ENCODE data around the gene RTL1. TPM values are rescaled to one million over a fixed set of nuclear protein-coding genes. Genes with fewer than 3 reads are reported as not detected.

The RTL1 gene
- total and polyA plus RNA-seq, 5 donors from 2014 or later, result not detected

DNA sequence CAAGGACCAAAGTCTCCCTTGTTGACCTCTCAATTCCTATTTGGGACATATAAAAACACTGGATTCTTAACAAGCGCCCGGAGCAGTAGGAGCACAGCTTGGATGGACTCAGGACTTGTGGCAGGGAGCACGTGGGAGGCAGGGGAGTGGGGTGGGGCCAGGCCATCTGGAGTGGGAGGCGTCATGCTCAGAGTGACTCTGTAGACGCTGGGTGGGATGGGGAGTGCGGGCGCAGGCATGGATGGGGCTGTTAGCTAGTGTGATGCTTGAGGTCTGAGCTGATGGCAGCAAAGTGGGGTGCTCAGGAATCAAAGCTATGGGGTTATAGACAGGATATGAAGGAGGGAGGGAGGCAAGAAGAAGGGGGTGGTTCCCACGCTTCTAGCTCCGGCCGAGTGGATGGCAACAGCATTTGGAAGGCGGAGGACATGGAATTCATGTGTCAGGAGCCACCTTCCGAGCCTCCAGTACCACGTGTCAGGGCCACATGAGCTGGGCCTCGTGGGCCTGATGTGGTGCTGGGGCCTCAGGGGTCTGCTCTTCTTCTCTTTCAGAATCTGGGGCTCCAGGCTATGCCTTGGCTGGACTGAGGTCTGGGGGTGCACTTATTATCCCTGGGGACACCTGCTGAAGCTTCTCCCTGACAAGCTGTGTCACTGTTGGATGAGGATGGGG, 51.4 kb downstream of the RTL1 start:
- peaks cover 5% of the 10 kb centered on the region for H3K4me1 ChIP-seq (ENCODE audit: control insufficient read depth, insufficient read depth, low read length, poor library complexity, severe bottlenecking)
- H3K36me3 Mint-ChIP-seq, result no peaks in the 10 kb centered on the region
- H3K9me3 ChIP-seq (ENCODE audit: control insufficient read depth in 2 of 2, low read length in 2 of 2), result no peaks in the 10 kb centered on the region
- ATAC-seq (ENCODE audit: low read depth in 2 of 2) (no peak), DNase-seq (no peak)
- H3K36me3 ChIP-seq (ENCODE audit: control insufficient read depth, insufficient read depth, low read length), result no peaks in the 10 kb centered on the region
- H3K4me3 Mint-ChIP-seq, result no peak overlapping the region
- H3K27ac ChIP-seq (ENCODE audit: insufficient read depth, low read length, poor library complexity, severe bottlenecking), result no peak overlapping the region
- no peaks in the 10 kb centered on the region for H3K27me3 ChIP-seq (ENCODE audit: control insufficient read depth, insufficient read depth, low read length)
- H3K27ac Mint-ChIP-seq, result no peak overlapping the region
- H3K4me3 ChIP-seq (ENCODE audit: low read depth, low read length), result no peak overlapping the region
- H3K27me3 Mint-ChIP-seq, result peaks cover 5% of the 10 kb centered on the region
- H3K9me3 Mint-ChIP-seq, result no peaks in the 10 kb centered on the region
- H3K4me1 Mint-ChIP-seq, result peaks cover 0 to 2% (median 0%) of the 10 kb centered on the region in 4 donors

DNA sequence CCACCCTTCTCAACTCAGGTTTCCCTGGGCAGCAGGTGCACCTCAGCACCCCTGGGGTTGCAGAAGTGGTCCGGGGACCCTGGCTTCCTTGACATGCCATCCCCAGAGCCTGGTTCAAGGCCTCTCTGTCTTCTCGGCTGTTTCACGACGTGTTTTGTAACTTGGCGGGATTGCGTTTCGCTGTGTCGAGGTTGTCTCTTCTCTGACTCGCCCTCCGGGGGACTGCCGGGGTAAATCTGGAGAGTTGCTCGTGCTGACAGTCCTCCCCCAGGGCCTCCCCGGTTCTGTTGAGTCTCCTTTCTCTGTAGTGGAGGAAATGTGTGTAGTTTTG, 52.0 kb downstream of the RTL1 start:
- DNase-seq (no peak), ATAC-seq (ENCODE audit: low read depth in 2 of 2) (no peak)
- no peak overlapping the region for H3K4me3 ChIP-seq (ENCODE audit: low read depth, low read length)
- H3K9me3 Mint-ChIP-seq, result no peaks in the 10 kb centered on the region
- peaks cover 5% of the 10 kb centered on the region for H3K4me1 ChIP-seq (ENCODE audit: control insufficient read depth, insufficient read depth, low read length, poor library complexity, severe bottlenecking)
- H3K27me3 ChIP-seq (ENCODE audit: control insufficient read depth, insufficient read depth, low read length), result no peaks in the 10 kb centered on the region
- H3K9me3 ChIP-seq (ENCODE audit: control insufficient read depth in 2 of 2, low read length in 2 of 2), result no peaks in the 10 kb centered on the region
- H3K27me3 Mint-ChIP-seq, result peaks cover 5% of the 10 kb centered on the region
- no peak overlapping the region for H3K4me3 Mint-ChIP-seq
- H3K27ac Mint-ChIP-seq, result no peak overlapping the region
- no peaks in the 10 kb centered on the region for H3K36me3 Mint-ChIP-seq
- no peak overlapping the region for H3K27ac ChIP-seq (ENCODE audit: insufficient read depth, low read length, poor library complexity, severe bottlenecking)
- H3K4me1 Mint-ChIP-seq, result peaks cover 0 to 2% (median 0%) of the 10 kb centered on the region in 4 donors
- no peaks in the 10 kb centered on the region for H3K36me3 ChIP-seq (ENCODE audit: control insufficient read depth, insufficient read depth, low read length)

- Histone ChIP-seq H3K4me1 (ENCODE audit: control insufficient read depth, insufficient read depth, low read length, poor library complexity, severe bottlenecking) (peaks cover 5% of the 10 kb centered on the region), H3K27me3 (ENCODE audit: control insufficient read depth, insufficient read depth, low read length) (no peaks in the 10 kb centered on the region), H3K9me3 (ENCODE audit: control insufficient read depth in 2 of 2, low read length in 2 of 2) (no peaks in the 10 kb centered on the region), H3K36me3 (ENCODE audit: control insufficient read depth, insufficient read depth, low read length) (no peaks in the 10 kb centered on the region), H3K27ac (ENCODE audit: insufficient read depth, low read length, poor library complexity, severe bottlenecking) (no peak overlapping the region), H3K4me3 (ENCODE audit: low read depth, low read length) (no peak overlapping the region)
- H3K4me1 Mint-ChIP-seq, result peaks cover 0 to 2% (median 0%) of the 10 kb centered on the region in 4 donors
- no peak overlapping the region for H3K4me3 Mint-ChIP-seq
- H3K36me3 Mint-ChIP-seq, result no peaks in the 10 kb centered on the region
- peak; percentile 57 to 67 for ATAC-seq (ENCODE audit: low read depth in 2 of 2)
- no peaks in the 10 kb centered on the region for H3K9me3 Mint-ChIP-seq
- H3K27me3 Mint-ChIP-seq, result peaks cover 2% of the 10 kb centered on the region
- no peak overlapping the region for H3K27ac Mint-ChIP-seq
- DNase-seq, result peak; percentile 57 to 65 (median 59)
Observed at GRCh38 chr14:100850841-100851585, 52.5 kb downstream of the RTL1 start.

DNA sequence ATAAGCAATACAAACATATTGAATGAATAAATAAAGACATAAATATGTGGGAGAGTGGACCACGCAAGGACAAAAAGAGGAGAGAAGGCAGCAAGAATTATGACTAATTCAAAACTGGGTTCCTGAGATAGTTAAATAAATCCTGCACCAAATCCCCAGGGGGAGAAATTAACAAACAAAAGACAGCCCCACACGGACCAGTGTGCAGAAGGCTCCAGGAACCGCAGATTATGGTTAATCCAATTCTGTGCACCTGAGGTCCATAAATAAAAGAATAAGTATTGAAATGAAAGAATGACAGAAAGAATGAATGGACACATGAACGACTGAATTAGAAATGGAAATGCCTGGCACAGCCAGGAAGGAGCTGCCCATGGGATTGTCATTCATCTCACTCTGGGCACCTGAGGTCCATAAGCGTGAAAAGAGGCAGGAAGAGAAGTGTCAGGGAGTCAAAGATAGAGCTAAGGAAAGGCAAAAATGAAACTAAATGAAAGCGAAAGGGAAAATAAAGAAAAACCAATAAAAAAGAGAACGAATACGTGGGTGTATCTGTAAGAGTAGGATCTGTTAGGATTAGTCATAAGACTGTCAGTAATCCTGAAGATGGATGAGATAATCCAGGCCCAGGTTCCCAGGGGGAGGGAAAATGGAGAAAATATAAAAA, 54.3 kb downstream of the RTL1 start:
- H3K4me3 ChIP-seq (ENCODE audit: low read depth, low read length), result peak overlapping the region; percentile 68
- Mint-ChIP-seq H3K4me3 (no peak overlapping the region), H3K27ac (no peak overlapping the region), H3K9me3 (no peaks in the 10 kb centered on the region), H3K27me3 (no peaks in the 10 kb centered on the region), H3K36me3 (no peaks in the 10 kb centered on the region), H3K4me1 (peaks cover 0 to 2% (median 0%) of the 10 kb centered on the region in 4 donors)
- H3K36me3 ChIP-seq (ENCODE audit: control insufficient read depth, insufficient read depth, low read length), result no peaks in the 10 kb centered on the region
- peaks cover 5% of the 10 kb centered on the region for H3K4me1 ChIP-seq (ENCODE audit: control insufficient read depth, insufficient read depth, low read length, poor library complexity, severe bottlenecking)
- H3K27me3 ChIP-seq (ENCODE audit: control insufficient read depth, insufficient read depth, low read length), result no peaks in the 10 kb centered on the region
- H3K27ac ChIP-seq (ENCODE audit: insufficient read depth, low read length, poor library complexity, severe bottlenecking), result no peak overlapping the region
- no peak for ATAC-seq (ENCODE audit: low read depth in 2 of 2)
- peak in 1 of 3 donors; percentile 39 for DNase-seq
- no peaks in the 10 kb centered on the region for H3K9me3 ChIP-seq (ENCODE audit: control insufficient read depth in 2 of 2, low read length in 2 of 2)

DNA sequence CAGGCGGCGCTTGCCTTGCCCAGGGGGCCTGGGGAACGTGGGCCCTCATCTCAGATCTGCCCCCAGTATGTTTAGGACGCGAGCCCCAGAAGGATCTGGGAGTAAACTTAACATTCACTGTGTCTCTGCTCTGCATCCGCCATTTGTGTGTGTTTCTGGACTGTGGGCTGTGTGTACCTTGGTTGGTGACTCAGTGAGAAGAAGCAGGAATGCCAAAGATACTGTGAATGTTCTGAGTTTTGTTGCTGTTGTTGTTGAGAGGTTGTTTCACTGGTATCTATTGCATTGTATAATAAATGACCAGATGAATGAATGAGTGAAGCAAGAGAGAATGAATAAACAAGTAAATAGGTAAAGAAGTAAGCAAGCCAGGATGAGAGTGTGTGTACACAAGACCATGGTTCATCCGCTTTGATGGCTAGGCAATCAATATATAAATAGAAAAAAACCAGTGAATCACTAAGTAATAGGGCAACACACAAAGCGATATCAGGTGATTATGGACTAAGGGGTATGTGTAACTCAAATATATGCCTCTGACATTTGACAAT, 57.1 kb downstream of the RTL1 start:
- Mint-ChIP-seq H3K4me3 (no peak overlapping the region), H3K9me3 (no peaks in the 10 kb centered on the region), H3K36me3 (no peaks in the 10 kb centered on the region), H3K27me3 (no peaks in the 10 kb centered on the region), H3K4me1 (no peaks in the 10 kb centered on the region), H3K27ac (no peak overlapping the region)
- Histone ChIP-seq H3K9me3 (ENCODE audit: control insufficient read depth in 2 of 2, low read length in 2 of 2) (no peaks in the 10 kb centered on the region), H3K27ac (ENCODE audit: insufficient read depth, low read length, poor library complexity, severe bottlenecking) (no peak overlapping the region), H3K4me3 (ENCODE audit: low read depth, low read length) (no peak overlapping the region), H3K27me3 (ENCODE audit: control insufficient read depth, insufficient read depth, low read length) (no peaks in the 10 kb centered on the region), H3K4me1 (ENCODE audit: control insufficient read depth, insufficient read depth, low read length, poor library complexity, severe bottlenecking) (peaks cover 5% of the 10 kb centered on the region), H3K36me3 (ENCODE audit: control insufficient read depth, insufficient read depth, low read length) (no peaks in the 10 kb centered on the region)
- DNase-seq (no peak), ATAC-seq (ENCODE audit: low read depth in 2 of 2) (no peak)

DNA sequence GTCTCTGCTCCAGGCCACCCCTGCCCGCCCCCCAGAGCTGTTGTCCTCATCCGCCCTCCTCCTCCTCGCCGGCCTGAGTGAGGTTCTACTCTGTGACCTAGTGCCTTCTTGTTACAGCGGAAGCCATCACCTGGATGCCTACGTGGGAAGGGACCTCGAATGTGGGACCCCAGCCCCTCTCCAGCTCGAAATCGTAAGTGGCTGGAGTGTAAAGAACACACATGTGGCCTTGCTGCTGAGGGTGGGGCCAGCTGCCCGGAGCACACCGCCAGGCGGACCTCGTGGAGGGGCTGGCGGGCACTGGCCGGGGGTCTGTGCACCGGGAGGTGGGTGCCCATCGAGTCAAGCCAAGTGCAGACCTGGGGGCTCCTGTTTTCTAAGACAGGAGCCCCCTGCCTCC, 58.2 kb downstream of the RTL1 start:
- ATAC-seq (ENCODE audit: low read depth in 2 of 2) (no peak), DNase-seq (no peak)
- no peaks in the 10 kb centered on the region for H3K27me3 Mint-ChIP-seq
- Histone ChIP-seq H3K4me3 (ENCODE audit: low read depth, low read length) (no peak overlapping the region), H3K9me3 (ENCODE audit: control insufficient read depth in 2 of 2, low read length in 2 of 2) (no peaks in the 10 kb centered on the region), H3K27ac (ENCODE audit: insufficient read depth, low read length, poor library complexity, severe bottlenecking) (no peak overlapping the region), H3K36me3 (ENCODE audit: control insufficient read depth, insufficient read depth, low read length) (no peaks in the 10 kb centered on the region), H3K4me1 (ENCODE audit: control insufficient read depth, insufficient read depth, low read length, poor library complexity, severe bottlenecking) (peaks cover 5% of the 10 kb centered on the region), H3K27me3 (ENCODE audit: control insufficient read depth, insufficient read depth, low read length) (no peaks in the 10 kb centered on the region)
- no peak overlapping the region for H3K27ac Mint-ChIP-seq
- H3K36me3 Mint-ChIP-seq, result no peaks in the 10 kb centered on the region
- H3K4me3 Mint-ChIP-seq, result no peak overlapping the region
- H3K9me3 Mint-ChIP-seq, result no peaks in the 10 kb centered on the region
- no peaks in the 10 kb centered on the region for H3K4me1 Mint-ChIP-seq

DNA sequence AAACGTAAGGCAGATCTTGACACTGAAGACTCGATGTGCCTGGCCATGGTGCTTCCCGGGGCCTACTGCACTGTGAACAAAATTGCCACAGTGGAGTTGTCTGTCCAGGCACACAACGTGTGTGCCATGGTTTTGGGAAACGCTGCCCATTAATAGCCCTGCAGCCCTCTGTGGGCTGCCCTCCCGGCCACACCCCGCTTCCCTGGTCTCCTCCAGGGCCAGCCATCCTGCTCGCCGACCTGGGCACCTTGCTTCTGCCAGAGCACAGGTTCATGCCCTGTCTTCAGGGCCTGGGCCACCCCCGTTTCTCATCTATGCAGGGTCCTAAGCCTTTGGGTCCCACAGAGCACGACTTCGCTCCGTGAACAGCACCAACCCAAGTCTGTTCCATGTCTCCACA, 58.7 kb downstream of the RTL1 start:
- Histone ChIP-seq H3K36me3 (ENCODE audit: control insufficient read depth, insufficient read depth, low read length) (no peaks in the 10 kb centered on the region), H3K4me1 (ENCODE audit: control insufficient read depth, insufficient read depth, low read length, poor library complexity, severe bottlenecking) (peaks cover 5% of the 10 kb centered on the region), H3K27ac (ENCODE audit: insufficient read depth, low read length, poor library complexity, severe bottlenecking) (no peak overlapping the region), H3K4me3 (ENCODE audit: low read depth, low read length) (no peak overlapping the region), H3K9me3 (ENCODE audit: control insufficient read depth in 2 of 2, low read length in 2 of 2) (no peaks in the 10 kb centered on the region), H3K27me3 (ENCODE audit: control insufficient read depth, insufficient read depth, low read length) (no peaks in the 10 kb centered on the region)
- Mint-ChIP-seq H3K36me3 (no peaks in the 10 kb centered on the region), H3K4me1 (no peaks in the 10 kb centered on the region), H3K4me3 (peak overlapping the region in 1 of 4 donors; percentile 4), H3K9me3 (no peaks in the 10 kb centered on the region), H3K27ac (no peak overlapping the region), H3K27me3 (no peaks in the 10 kb centered on the region)
- no peak for ATAC-seq (ENCODE audit: low read depth in 2 of 2)
- no peak for DNase-seq
